ENCODE results near the gene NAP1L3.

Gene NAP1L3, protein sequence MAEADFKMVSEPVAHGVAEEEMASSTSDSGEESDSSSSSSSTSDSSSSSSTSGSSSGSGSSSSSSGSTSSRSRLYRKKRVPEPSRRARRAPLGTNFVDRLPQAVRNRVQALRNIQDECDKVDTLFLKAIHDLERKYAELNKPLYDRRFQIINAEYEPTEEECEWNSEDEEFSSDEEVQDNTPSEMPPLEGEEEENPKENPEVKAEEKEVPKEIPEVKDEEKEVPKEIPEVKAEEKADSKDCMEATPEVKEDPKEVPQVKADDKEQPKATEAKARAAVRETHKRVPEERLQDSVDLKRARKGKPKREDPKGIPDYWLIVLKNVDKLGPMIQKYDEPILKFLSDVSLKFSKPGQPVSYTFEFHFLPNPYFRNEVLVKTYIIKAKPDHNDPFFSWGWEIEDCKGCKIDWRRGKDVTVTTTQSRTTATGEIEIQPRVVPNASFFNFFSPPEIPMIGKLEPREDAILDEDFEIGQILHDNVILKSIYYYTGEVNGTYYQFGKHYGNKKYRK

DNA sequence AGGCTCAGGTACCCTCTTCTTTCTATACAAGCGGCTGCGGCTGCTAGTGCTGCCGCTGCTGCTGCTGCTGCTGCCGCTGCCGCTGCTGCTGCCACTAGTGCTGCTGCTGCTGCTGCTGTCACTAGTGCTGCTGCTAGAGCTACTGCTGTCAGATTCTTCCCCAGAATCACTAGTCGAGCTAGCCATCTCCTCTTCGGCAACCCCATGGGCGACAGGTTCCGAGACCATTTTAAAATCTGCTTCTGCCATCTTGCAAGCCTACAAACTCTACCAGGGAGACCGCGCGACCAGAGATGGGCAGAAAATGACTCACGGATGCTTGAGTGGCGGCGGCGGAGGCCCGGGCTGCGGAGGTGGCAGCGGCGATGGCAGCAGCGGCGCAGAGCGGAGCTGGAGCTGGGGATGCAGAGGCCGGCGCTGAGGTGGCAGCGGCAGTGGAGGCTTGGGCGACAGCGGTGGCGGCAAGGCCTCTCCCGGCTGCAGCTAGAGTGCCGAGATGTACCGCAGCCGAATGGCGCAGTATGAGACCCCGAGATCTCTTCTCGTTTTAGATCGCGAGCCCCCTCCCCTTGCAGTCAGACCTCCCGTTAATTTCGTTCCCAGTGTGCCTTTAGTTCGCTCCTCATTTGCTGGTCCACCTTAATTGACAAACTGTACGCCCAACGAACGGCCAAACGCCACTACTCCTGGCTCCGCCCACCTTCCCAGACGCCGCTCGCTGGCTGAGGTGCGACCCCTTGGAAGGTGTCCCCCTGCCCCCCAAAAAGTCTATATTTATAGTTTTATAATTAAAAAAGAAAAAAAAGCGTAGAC lies at the start of gene NAP1L3:
TSS of gene NAP1L3 (minus strand) at position 523 of the 813 bp plus-strand sequence. CDS start at position 249, 274 bp downstream.
- peak; percentile 12 to 24 for DNase-seq (ENCODE audit: low read depth in 2 of 2)

DNA sequence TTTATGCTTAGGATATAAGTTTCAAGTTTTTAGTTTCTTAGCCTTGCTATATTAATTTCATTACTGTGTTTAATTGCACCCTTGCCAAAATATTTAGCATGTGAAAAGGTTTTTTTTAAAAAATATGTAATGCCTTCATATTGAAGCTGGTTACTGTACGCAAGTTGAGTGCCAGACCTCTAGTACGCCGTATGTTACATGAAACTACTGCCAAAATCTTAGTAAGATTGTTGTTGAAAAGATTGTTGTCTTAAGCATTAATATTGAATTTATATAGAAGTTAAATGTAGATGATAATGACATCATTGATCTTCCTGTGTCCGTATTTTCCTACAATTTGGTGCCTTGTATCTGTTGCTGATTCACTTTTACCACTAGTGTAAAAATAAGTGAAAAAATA lies 37.7 kb upstream of the NAP1L3 start:
- no peak for DNase-seq (ENCODE audit: low read depth in 2 of 2)

DNA sequence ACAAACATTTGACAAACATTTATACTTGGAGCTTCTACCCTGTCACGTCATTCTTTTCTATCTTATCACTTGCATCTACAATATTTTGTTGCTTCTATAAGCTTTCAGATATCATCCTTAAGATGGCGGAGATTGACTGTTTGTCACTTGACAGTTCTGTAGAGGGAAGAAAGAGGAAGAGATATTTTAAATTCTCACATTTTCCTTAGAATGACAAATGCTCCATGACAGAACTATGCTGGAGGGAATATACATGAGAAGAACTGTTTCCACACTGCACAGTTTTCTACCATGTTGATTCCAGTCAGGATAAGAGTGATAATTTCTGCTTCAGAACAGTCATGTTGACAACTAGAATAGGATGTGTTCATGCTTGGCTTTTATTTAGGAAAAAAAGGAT lies 30.3 kb upstream of the NAP1L3 start:
- no peak for DNase-seq (ENCODE audit: low read depth in 2 of 2)

DNA sequence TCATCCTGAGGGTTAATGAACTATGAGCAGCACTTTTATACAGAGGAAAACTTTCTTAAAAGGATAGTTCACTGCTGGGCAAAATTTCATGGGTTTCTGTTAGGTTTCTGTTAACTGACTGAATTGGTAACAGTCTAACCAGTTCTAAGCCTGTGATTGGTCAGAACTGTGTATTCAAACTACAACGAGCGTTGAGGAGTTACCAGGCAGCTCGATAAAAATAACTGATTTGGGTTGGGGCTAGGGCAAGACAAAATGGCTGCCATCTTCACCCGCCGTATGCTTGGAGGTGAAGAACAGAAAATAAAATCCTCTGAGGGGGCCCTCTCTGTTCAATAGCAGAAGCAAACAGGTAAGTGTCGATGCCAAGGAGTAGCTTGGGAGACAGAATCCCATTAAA lies 22.6 kb upstream of the NAP1L3 start:
- DNase-seq (ENCODE audit: low read depth in 2 of 2): no peak

DNA sequence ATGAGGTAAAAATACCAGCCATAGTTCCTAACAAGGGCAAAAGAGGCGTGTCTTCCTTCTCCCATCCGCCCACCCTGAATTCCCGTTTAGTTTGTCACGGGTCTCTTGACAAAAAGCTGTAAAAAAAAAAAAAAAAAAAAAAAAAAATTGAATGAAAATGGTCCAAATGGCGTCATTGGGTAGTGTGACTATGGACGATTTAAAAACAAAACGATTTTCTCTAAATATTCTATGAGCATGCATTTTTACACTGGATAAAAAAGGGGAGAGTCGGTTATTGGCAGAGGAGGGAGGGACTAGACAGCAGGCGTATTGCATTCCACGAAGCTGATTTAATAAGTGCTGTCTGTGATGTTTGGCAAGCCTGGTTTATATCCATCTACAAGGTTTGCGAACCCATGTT lies 492 bp upstream of the NAP1L3 start, which contains the start of gene FAM133A:
TSS of gene FAM133A (plus strand) at position 338 of the 403 bp plus-strand sequence. CDS start 35,214 bp downstream, outside the sequence.
- no peak for DNase-seq (ENCODE audit: low read depth in 2 of 2)

DNA sequence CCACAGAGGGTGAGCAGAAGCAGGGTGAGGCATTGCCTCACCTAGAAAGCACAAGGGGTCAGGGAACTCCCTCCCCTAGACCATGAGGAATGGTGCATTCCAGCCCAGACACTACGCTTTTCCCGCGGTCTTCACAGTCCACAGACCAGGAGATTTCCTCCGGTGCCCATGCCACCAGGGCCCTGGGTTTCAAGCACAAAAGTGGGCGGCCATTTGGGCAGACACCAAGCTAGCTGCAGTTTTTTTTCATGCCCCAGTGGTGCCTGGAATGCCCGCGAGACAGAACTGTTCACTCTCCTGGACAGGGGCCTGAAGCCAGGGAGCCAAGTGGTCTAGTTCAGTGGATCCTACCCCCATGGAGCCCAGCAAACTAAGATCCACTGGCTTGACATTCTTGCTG lies 12.8 kb downstream of the NAP1L3 start:
- DNase-seq (ENCODE audit: low read depth in 2 of 2): no peak

DNA sequence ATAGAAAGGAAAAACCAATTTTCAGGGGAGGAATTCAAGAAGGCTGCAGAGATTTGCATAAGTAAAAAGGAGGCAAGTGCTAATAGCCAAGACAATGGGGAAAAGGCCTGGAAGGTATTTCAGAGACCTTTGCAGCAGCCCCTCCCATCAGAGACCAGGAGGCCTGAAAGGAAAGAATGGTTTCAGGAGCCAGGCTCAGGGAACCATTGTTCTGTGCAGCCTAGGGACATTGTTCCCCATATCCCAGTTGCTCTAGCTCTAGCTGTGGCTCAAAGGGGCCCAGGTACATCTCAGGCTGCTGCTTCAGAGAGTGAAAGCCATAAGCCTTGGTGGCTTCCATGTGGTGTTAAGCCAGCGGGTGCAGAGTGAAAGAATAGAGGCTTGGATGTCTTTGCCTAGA lies 24.0 kb downstream of the NAP1L3 start:
- DNase-seq (ENCODE audit: low read depth in 2 of 2): no peak

DNA sequence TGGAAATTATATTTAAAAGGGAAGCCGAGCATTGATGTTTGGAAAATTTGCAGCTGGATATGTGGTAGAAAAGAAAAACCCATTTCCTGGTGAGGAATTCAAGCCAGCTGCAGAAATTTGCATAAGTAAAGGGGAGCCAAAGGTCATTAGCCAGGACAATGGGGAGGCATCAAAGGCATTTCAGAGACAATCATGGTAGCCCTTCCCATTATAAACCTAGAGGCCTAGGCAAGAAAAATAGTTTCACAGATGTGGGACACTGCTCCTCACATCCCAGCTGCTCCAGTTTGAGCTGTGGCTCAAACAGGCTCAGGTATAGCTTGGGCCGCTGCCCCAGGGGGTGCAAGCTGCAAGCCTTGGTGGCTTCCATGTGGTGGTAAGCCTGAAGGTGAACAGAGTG lies 35.8 kb downstream of the NAP1L3 start:
- no peak for DNase-seq (ENCODE audit: low read depth in 2 of 2)

Data from activated CD8-positive, alpha-beta memory T cell treated with anti-CD3 and anti-CD28 coated beads for 4 hours (primary cell).